ACC112 (cell line): Measurements from ENCODE around the gene TPGS2.
"Not testable (repeated sequence)": the region's sequence is repeated elsewhere in the genome, so short reads cannot be mapped to it uniquely, and the experiment has no call there.

Experiments
- H2AFZ ChIP-seq: fragments of 200-600 bp; sonication (generic); one replicate; pipeline ENCODE4 v1.6.0; 2017; ENCODE audit warnings: antibody characterized with exemption, low read length; ENCODE audit not compliant: unreplicated experiment
- H3K27ac ChIP-seq: fragments of 200-600 bp; sonication (generic); 2 replicates; pipeline ENCODE4 v1.5.1; 2014; ENCODE audit warnings: low read depth, mild to moderate bottlenecking, antibody characterized with exemption, low read length, moderate library complexity
- H3K27me3 ChIP-seq: fragments of 200-600 bp; sonication (generic); 2 replicates; pipeline ENCODE4 v1.6.1; 2014; ENCODE audit warnings: mild to moderate bottlenecking, antibody characterized with exemption, low read length, moderate library complexity, mixed read lengths; ENCODE audit not compliant: insufficient read depth
- H3K36me3 ChIP-seq: fragments of 200-600 bp; sonication (generic); 2 replicates; pipeline ENCODE4 v1.6.1; 2016; ENCODE audit warnings: mild to moderate bottlenecking, antibody characterized with exemption, low read length, moderate library complexity, mixed read lengths; ENCODE audit not compliant: insufficient read depth
- H3K4me1 ChIP-seq: fragments of 200-600 bp; sonication (generic); one replicate; pipeline ENCODE4 v1.6.1; 2016; ENCODE audit warnings: low read length, mixed read lengths; ENCODE audit not compliant: insufficient read depth, unreplicated experiment, control insufficient read depth
- H3K4me3 ChIP-seq: fragments of 200-600 bp; sonication (generic); 2 replicates; pipeline ENCODE4 v1.5.1; 2014; ENCODE audit warnings: mild to moderate bottlenecking, low read depth, low read length
- H3K79me2 ChIP-seq: fragments of 200-600 bp; sonication (generic); one replicate; pipeline ENCODE4 v1.6.0; 2016; ENCODE audit warnings: low read length; ENCODE audit not compliant: control insufficient read depth, unreplicated experiment, insufficient read depth

TPGS2 gene

DNA sequence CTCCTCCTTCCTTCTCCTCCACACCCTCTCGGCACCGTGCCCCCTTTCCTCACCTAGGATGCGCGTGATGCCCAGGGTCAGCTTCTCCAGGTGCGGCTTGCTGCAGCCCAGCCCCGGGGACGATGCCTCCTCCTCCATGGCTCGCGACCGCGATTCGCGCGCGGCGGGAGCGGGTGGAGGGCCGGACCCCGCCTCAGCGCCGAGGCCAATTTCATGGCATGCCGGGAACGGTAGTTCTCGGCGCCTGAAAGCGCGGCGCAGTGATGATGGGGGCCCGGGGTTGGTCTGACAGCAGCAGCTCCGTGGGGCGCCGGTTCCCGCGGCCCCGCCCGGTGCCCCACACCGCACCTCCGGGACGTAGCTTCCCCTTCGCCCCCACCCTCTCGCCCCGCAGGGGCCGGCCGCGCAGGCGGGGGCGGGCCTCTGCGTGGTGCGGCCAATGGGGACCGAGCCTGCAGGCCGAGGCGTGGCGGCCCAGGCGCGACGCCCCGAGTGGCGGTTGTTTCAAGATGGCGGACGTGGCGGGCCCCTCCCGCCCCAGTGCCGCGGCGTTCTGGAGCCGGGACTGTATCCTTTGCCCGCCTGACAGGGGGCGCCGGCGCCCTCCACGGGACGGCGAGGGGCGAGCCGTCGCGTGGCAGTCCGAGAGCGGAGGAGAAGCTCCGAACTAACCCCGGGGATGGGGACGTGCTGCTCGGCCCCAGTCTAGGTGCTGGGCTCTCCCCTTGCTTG is at the start of gene TPGS2, which contains the start of gene KIAA1328:
TPGS2 (minus strand) TSS at position 373 of the 732 bp plus-strand sequence; CDS start at position 138, 235 bp downstream.
KIAA1328 (plus strand) TSS at position 498 of the 732 bp plus-strand sequence; CDS start at position 510, 12 bp downstream.
- H3K4me3 ChIP-seq: peak within 1 kb of the TSS; percentile 98
- H3K27ac ChIP-seq: peak within 1 kb of the TSS; percentile 72
- peaks cover 5% of the 10 kb centered on the region; the same call in 1 of the 2 replicates for H3K36me3 ChIP-seq
- H3K79me2 ChIP-seq: peaks cover 53% of the 10 kb centered on the region
- H3K27me3 ChIP-seq: no peaks in the 10 kb centered on the region
- peaks cover 29% of the 10 kb centered on the region for H3K4me1 ChIP-seq
- H2AFZ ChIP-seq: peak within 1 kb of the TSS; percentile 97

DNA sequence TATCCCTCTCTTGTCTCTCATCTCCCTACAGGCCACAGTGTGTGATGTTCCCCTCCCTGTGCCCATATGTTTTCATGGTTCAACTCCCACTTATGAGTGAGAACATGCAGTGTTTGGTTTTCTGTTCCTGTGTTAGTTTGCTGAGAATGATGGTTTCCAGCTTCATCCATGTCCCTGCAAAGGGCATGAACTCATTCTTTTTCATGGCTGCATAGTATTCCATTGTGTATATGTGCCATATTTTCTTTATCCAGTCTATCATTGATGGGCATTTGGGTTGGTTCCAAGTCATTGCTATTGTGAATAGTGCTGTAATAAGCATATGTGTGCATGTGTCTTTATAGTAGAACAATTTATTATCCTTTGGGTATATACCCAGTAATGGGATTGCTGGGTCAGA is 45.0 kb upstream of the TPGS2 start:
- H3K27ac ChIP-seq, H3K4me3 ChIP-seq, H3K36me3 ChIP-seq, H3K27me3 ChIP-seq, H3K4me1 ChIP-seq, H3K79me2 ChIP-seq, H2AFZ ChIP-seq: not testable (repeated sequence)

DNA sequence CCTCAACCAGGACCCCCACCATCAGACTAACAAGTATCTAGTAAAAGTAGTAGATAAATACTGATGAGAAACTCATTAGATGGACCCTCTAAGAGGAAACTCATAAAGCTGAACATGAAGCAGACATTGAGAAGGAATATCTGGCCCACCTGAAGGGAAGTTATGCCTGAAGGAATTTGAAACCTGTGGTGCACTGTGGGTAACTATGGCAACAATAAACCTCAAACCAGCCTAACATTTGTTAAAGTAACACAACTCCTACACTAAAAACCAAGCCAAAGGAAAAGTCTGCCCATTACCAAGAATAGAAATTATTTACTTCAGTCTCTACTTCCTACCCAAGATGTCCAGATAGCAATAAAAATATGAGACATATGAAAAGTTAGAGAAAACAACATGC is 43.5 kb upstream of the TPGS2 start:
- Histone ChIP-seq H3K36me3 (no peaks in the 10 kb centered on the region), H3K4me1 (no peaks in the 10 kb centered on the region), H2AFZ (no peak overlapping the region), H3K27me3 (no peaks in the 10 kb centered on the region), H3K79me2 (no peaks in the 10 kb centered on the region), H3K4me3 (no peak overlapping the region), H3K27ac (no peak overlapping the region)

- Histone ChIP-seq H3K4me3 (no peak overlapping the region), H2AFZ (no peak overlapping the region), H3K27ac (no peak overlapping the region), H3K27me3 (no peaks in the 10 kb centered on the region), H3K4me1 (no peaks in the 10 kb centered on the region), H3K79me2 (no peaks in the 10 kb centered on the region), H3K36me3 (no peaks in the 10 kb centered on the region)
These were observed 43.0 kb upstream of the TPGS2 start for GRCh38 chr18:36871801-36872200.

GRCh38 chr18:36867056-36867455 is 38.3 kb upstream of the TPGS2 start:
- Histone ChIP-seq H2AFZ (no peak overlapping the region), H3K27ac (no peak overlapping the region), H3K4me1 (no peaks in the 10 kb centered on the region), H3K36me3 (no peaks in the 10 kb centered on the region), H3K27me3 (no peaks in the 10 kb centered on the region), H3K4me3 (no peak overlapping the region), H3K79me2 (no peaks in the 10 kb centered on the region)

- no peaks in the 10 kb centered on the region for H3K36me3 ChIP-seq
- H3K4me3 ChIP-seq: no peak overlapping the region
- H3K4me1 ChIP-seq: no peaks in the 10 kb centered on the region
- H3K79me2 ChIP-seq: no peaks in the 10 kb centered on the region
- no peak overlapping the region for H3K27ac ChIP-seq
- H2AFZ ChIP-seq: no peak overlapping the region
- no peaks in the 10 kb centered on the region for H3K27me3 ChIP-seq
These were observed 33.4 kb upstream of the TPGS2 start for GRCh38 chr18:36862182-36862581.

DNA sequence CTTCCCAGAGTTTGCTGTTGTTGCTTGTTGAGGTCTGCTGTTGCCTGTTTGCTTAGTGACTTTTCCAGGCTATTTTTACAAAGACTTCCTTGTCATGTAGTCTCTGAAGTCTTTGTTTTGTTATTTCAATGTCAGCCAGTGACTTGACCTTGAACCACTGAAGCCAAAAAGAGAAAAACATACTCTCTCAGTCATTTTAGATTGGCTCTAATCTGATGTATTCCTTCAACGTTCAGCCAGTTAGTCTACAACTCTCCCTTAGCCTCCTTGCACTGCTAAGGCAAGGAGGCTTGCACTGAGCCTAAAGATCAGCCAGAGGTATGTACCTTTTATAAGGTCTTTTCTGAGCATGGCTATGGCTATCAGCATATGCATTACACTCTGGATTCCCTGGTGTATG is 28.0 kb upstream of the TPGS2 start:
- Histone ChIP-seq H3K27me3 (no peaks in the 10 kb centered on the region), H3K27ac (no peak overlapping the region), H2AFZ (no peak overlapping the region), H3K4me1 (no peaks in the 10 kb centered on the region), H3K79me2 (no peaks in the 10 kb centered on the region), H3K4me3 (no peak overlapping the region), H3K36me3 (peaks cover 9% of the 10 kb centered on the region)

DNA sequence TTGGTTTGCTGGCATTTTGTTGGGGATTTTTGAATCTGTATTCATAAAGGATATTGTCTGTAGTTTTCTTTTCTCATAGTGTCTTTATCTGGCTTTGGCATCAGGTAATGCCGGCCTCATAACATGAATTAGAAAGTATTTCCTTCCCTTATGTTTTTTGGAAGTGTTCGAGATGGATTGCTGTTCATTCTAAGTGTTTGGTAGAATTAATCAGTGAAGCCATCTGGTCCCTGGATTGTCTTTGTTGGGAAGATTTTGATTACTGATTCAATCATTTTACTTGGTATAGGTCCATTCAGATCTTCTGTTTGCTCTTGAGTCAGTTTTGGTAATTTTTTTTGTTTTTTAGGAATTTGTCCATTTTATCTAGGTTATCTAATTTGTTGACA is 22.4 kb upstream of the TPGS2 start:
- Histone ChIP-seq H2AFZ (no peak overlapping the region), H3K36me3 (peaks cover 10% of the 10 kb centered on the region)

DNA sequence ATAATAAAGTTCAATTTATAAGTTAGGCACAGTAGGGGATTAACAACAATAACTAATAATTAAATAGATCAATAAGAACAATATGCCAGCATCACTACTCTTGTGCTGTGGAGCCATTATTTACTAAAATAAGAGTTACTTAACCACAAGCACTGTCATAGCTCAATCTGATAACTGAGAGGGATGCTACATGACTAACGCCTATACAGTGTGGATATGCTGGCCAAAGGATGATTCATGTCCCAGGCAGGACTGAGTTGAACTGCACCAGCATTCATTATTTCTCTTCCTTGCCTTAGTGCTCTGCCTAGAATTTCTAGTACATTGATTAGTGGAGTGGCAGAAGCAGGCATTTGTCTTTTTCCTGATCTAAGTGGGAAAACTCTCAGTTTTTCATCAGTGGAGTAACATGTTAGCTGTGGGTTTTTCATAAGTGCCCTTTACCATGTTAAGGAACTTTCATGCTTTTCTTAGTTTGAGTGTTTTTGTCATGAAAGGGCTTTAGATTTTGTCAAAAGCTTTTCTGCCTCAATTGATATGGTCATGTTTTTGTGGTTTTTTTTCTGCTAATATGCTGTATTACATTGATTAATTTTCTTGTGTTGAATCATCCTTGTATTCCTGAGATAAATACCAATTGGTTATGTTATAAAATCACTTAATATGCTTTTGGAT is 21.9 kb upstream of the TPGS2 start:
- no peaks in the 10 kb centered on the region for H3K27me3 ChIP-seq
- no peak overlapping the region for H3K4me3 ChIP-seq
- H3K36me3 ChIP-seq: peaks cover 10% of the 10 kb centered on the region
- peaks cover 18% of the 10 kb centered on the region for H3K4me1 ChIP-seq
- no peaks in the 10 kb centered on the region for H3K79me2 ChIP-seq
- H2AFZ ChIP-seq: no peak overlapping the region
- H3K27ac ChIP-seq: peak overlapping the region; percentile 52

More for the DNA sequence above, 22.4 kb upstream of the TPGS2 start:
- no peaks in the 10 kb centered on the region for H3K27me3 ChIP-seq
- H3K27ac ChIP-seq: peak overlapping the region; percentile 52
- H3K4me3 ChIP-seq: no peak overlapping the region
- H3K79me2 ChIP-seq: no peaks in the 10 kb centered on the region
- peaks cover 18% of the 10 kb centered on the region for H3K4me1 ChIP-seq

DNA sequence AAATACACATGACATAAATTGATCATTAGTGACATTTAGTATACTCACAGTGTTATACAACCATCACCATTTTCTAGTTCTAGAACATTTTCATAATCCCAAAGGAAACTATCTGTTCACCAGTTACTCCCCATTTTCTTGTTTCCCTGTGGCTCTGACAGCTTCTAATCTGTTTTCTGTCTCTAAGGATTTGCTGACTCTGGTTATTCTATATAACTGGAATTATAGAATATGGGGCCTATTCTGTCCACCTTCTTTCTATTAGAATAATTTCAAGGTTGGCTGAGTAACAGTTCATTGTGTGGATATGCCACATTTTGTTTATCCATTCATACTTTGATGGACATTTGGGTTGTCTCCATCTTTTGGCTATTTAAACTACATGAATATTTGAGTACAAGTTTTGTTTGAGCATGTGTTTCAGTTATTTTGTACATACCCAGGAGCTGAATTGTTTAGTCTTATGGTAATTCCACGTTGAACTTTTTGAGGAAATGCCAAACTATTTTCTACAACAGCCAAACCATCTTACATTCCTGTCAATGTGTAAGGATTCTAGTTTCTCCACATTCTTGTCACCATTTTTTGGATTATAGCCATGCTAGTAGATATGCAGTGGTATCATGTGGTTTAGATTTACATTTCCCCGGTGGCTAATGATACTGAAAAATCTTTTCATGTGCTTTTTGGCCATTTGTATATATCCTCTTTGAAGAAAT is 20.6 kb upstream of the TPGS2 start:
- Histone ChIP-seq H2AFZ (no peak overlapping the region), H3K27me3 (no peaks in the 10 kb centered on the region), H3K27ac (0 out of 2 replicates have a peak overlapping the region, but pooled peaks have one; percentile 13), H3K36me3 (peaks cover 10% of the 10 kb centered on the region), H3K4me1 (peaks cover 18% of the 10 kb centered on the region), H3K4me3 (no peak overlapping the region), H3K79me2 (no peaks in the 10 kb centered on the region)
